ENCODE results near the gene ZER1. TPM values are rescaled to one million over a fixed set of nuclear protein-coding genes. Genes with fewer than 3 reads are reported as not detected.

The ZER1 gene
- total RNA-seq, 2 experiments from 2014 or later, result 16.2 to 18.0 TPM

DNA sequence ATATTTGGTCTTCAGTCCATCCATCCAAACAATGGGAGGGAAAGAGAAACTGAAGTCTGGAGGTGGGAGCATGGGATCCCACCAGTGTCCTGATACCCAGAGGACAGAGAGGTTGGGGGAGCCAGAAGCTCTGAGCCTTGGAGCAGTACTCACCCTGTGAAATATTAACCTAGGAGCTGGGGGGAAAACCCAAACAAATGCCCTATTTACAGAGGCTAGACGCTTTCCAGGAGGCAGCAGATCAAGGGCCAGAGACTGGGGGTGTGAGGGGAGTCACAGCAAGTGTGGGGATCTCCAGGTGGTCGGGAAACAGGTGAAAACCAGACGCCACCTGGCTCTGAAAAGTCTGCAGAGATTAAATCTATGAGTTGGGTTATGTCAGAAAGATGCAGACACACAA is 6.2 kb downstream of the ZER1 start:
- H3K36me3 Mint-ChIP-seq, result no peaks in the 10 kb centered on the region
- peaks cover 12% of the 10 kb centered on the region for H3K4me1 Mint-ChIP-seq (ENCODE audit: low read depth)
- CTCF ChIA-PET, result interaction anchor here (1.1 kb wide), 1 partner anchor 23 kb away, joined by 3 read pairs; no protein-coding TSS in a partner anchor
- DNase-seq, result no peak
- POLR2A ChIA-PET, result no interaction called here
- no peak overlapping the region for H3K27ac Mint-ChIP-seq
- intact Hi-C loops (cut with micrococcal nuclease), result no loop called here
- H3K4me3 Mint-ChIP-seq, result no peak overlapping the region
- no peaks in the 10 kb centered on the region for H3K9me3 Mint-ChIP-seq
- no peaks in the 10 kb centered on the region for H3K27me3 Mint-ChIP-seq

GRCh38 chr9:128764361-128764760 is 7.4 kb downstream of the ZER1 start:
- Mint-ChIP-seq H3K27ac (no peak overlapping the region), H3K36me3 (no peaks in the 10 kb centered on the region), H3K4me1 (ENCODE audit: low read depth) (peaks cover 5% of the 10 kb centered on the region), H3K27me3 (no peaks in the 10 kb centered on the region), H3K9me3 (no peaks in the 10 kb centered on the region), H3K4me3 (no peak overlapping the region)
- peak; percentile 16 for DNase-seq
- POLR2A ChIA-PET, result no interaction called here
- CTCF ChIA-PET, result interaction anchor here (0.8 to 1.1 kb wide), 2 partner anchors 24 to 89 kb away, joined by 3 to 4 read pairs; no protein-coding TSS in a partner anchor
- intact Hi-C loops (cut with micrococcal nuclease), result no loop called here

GRCh38 chr9:128762671-128763449 is 8.9 kb downstream of the ZER1 start:
- H3K9me3 Mint-ChIP-seq, result no peaks in the 10 kb centered on the region
- H3K4me3 Mint-ChIP-seq, result no peak overlapping the region
- intact Hi-C loops (cut with micrococcal nuclease), result no loop called here
- DNase-seq, result no peak
- ChIA-PET CTCF (interaction anchor here (0.9 kb wide), 1 partner anchor 324 kb away, joined by 3 read pairs; no protein-coding TSS in a partner anchor), POLR2A (no interaction called here)
- no peaks in the 10 kb centered on the region for H3K27me3 Mint-ChIP-seq
- no peak overlapping the region for H3K27ac Mint-ChIP-seq
- no peaks in the 10 kb centered on the region for H3K4me1 Mint-ChIP-seq (ENCODE audit: low read depth)
- H3K36me3 Mint-ChIP-seq, result no peaks in the 10 kb centered on the region

DNA sequence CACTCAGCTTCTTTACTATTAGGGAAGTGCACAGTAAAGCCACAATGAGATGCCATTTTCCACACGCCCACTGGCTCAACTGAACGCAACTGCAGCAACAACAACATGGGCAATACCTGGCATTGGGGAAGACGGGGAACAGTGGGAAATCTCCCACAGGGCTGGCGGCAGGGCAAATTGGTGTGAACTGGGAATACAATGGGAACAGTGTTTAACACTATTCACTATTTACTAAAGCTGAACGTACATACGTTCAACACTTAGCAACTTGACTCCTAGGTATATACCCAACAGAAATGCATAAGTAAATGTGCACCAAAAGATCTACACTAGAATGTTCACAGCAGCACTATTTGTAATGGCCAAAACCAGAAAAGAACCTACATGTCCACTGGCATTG is 14.1 kb downstream of the ZER1 start:
- Mint-ChIP-seq H3K4me1 (ENCODE audit: low read depth) (no peaks in the 10 kb centered on the region), H3K27ac (no peak overlapping the region), H3K4me3 (no peak overlapping the region), H3K27me3 (no peaks in the 10 kb centered on the region), H3K9me3 (no peaks in the 10 kb centered on the region), H3K36me3 (no peaks in the 10 kb centered on the region)
- ChIA-PET POLR2A (no interaction called here), CTCF (no interaction called here)
- intact Hi-C loops (cut with micrococcal nuclease), result no loop called here
- DNase-seq, result no peak

GRCh38 chr9:128753627-128754026 is 18.1 kb downstream of the ZER1 start:
- ChIA-PET CTCF (no interaction called here), POLR2A (no interaction called here)
- no peak overlapping the region for H3K27ac Mint-ChIP-seq

DNA sequence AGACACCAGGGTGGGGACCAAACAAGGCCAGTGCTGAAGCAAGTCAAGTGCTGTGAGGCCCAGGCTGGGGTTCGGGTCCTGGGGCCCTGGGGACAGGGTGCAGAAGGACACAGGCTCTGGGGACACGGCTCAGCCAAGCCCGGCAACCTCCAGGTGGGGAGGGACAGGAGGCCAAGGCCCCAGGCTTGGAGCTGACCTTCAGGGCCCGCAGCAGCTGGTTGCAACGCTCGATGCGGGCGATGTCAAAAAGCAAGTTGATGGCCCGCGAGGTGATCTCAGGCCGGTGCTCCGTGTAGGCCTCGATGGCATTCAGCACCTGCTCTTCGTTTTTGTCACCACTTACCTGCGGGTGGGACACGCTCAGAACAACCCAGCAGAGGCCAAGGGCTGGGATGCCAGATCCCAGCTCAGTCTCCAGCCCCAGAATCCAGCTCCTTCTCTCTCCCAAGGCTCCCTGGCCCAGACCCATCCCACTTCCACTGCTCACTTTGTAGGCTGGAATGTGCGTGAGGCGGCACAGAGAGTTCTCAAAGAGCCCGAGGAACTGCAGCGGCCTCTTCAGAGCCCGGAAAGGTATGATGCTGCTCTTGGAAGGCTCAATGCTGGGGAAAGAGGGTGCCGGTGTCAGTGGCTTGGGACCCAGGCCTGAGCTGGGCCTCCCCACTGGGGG is 20.7 kb downstream of the ZER1 start:
- POLR2A ChIA-PET, result no interaction called here
- Mint-ChIP-seq H3K4me1 (ENCODE audit: low read depth) (no peaks in the 10 kb centered on the region), H3K27me3 (no peaks in the 10 kb centered on the region), H3K4me3 (no peak overlapping the region), H3K27ac (no peak overlapping the region), H3K36me3 (peaks cover 2% of the 10 kb centered on the region), H3K9me3 (no peaks in the 10 kb centered on the region)
- CTCF ChIA-PET, result no interaction called here
- intact Hi-C loops (cut with micrococcal nuclease), result no loop called here
- DNase-seq, result no peak

More at GRCh38 chr9:128753627-128754026, 18.1 kb downstream of the ZER1 start:
- H3K4me3 Mint-ChIP-seq, result no peak overlapping the region
- no peaks in the 10 kb centered on the region for H3K4me1 Mint-ChIP-seq (ENCODE audit: low read depth)
- no peak for DNase-seq
- H3K36me3 Mint-ChIP-seq, result peaks cover 2% of the 10 kb centered on the region
- no peaks in the 10 kb centered on the region for H3K9me3 Mint-ChIP-seq
- H3K27me3 Mint-ChIP-seq, result no peaks in the 10 kb centered on the region
- intact Hi-C loops (cut with micrococcal nuclease), result no loop called here

GRCh38 chr9:128747241-128747640 is 24.5 kb downstream of the ZER1 start:
- Mint-ChIP-seq H3K27me3 (no peaks in the 10 kb centered on the region), H3K4me1 (ENCODE audit: low read depth) (no peaks in the 10 kb centered on the region), H3K36me3 (peaks cover 2% of the 10 kb centered on the region), H3K9me3 (no peaks in the 10 kb centered on the region), H3K4me3 (no peak overlapping the region), H3K27ac (no peak overlapping the region)
- POLR2A ChIA-PET, result no interaction called here
- no peak for DNase-seq
- intact Hi-C loops (cut with micrococcal nuclease), result no loop called here
- CTCF ChIA-PET, result no interaction called here

DNA sequence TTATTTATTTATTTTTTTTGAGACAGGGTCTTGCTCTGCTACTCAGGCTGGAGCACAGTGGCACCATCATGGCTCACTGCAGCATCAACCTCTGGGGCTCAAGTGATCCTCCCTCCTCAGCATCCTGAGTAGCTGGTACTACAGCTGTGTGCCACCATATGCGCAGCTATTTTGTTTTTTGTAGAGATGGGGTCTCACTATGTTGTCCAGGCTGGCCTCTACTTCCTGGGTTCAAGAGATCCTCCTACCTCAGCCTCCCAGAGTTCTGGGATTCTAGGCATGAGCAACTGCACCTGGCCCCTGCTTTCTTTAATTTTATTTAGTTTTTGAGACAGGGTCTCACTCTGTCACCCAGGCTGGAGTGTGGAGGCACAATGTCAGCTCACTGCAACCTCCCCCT is 28.3 kb downstream of the ZER1 start:
- Mint-ChIP-seq H3K27ac (no peak overlapping the region), H3K27me3 (no peaks in the 10 kb centered on the region), H3K4me3 (no peak overlapping the region), H3K9me3 (no peaks in the 10 kb centered on the region), H3K36me3 (peaks cover 9% of the 10 kb centered on the region), H3K4me1 (ENCODE audit: low read depth) (no peaks in the 10 kb centered on the region)
- intact Hi-C loops (cut with micrococcal nuclease), result no loop called here
- POLR2A ChIA-PET, result no interaction called here
- CTCF ChIA-PET, result no interaction called here
- no peak for DNase-seq

DNA sequence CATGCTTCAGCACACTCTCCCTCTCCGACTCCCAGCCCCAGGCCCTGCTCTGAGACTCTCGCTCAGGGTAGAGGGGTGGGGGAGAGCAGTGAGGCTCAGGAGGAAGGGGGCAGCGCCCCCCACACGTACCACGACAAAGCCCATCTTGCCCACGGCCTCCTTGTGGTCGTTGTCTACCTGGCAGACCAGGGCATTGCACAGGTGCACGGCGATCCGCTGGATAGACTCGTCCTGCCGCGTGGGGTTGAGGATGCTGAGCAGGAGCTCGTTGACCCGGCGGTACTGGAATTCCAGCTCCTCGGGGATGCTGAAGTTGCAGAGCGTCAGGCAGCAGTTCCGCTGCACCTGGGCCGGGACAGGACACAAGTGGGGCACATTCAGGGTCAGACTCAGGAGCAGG is 29.3 kb downstream of the ZER1 start:
- CTCF ChIA-PET, result no interaction called here
- intact Hi-C loops (cut with micrococcal nuclease), result no loop called here

DNA sequence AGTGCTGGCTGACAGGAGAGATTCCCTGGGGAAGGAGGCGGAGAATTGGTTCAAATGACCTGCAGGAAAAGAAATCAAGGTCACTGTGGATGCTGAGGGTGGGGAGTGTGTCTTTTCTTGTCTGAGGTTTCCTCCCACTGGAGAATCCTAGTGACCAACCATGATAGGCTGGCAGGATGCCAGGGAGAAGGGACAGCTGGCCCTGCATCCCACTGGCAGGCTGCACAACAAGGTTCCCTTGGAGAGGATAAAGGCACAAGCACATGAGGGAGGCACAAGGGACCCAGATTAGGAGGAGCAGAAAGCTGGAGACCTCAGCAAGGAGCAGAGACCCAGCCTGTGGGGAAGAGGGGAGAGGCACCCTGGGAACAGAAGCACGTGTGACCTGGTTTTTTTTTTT is 36.4 kb downstream of the ZER1 start:
- H3K36me3 Mint-ChIP-seq, result peaks cover 12% of the 10 kb centered on the region
- H3K4me3 Mint-ChIP-seq, result no peak overlapping the region
- H3K4me1 Mint-ChIP-seq (ENCODE audit: low read depth), result no peaks in the 10 kb centered on the region
- no peaks in the 10 kb centered on the region for H3K9me3 Mint-ChIP-seq
- intact Hi-C loops (cut with micrococcal nuclease), result no loop called here
- ChIA-PET POLR2A (no interaction called here), CTCF (no interaction called here)
- no peaks in the 10 kb centered on the region for H3K27me3 Mint-ChIP-seq
- no peak overlapping the region for H3K27ac Mint-ChIP-seq
- no peak for DNase-seq

More for the DNA sequence above, 29.3 kb downstream of the ZER1 start:
- POLR2A ChIA-PET, result no interaction called here
- DNase-seq, result no peak
- Mint-ChIP-seq H3K4me3 (no peak overlapping the region), H3K36me3 (peaks cover 11% of the 10 kb centered on the region), H3K27ac (no peak overlapping the region), H3K4me1 (ENCODE audit: low read depth) (no peaks in the 10 kb centered on the region), H3K9me3 (no peaks in the 10 kb centered on the region), H3K27me3 (no peaks in the 10 kb centered on the region)

- H3K4me1 Mint-ChIP-seq (ENCODE audit: low read depth), result no peaks in the 10 kb centered on the region
- CTCF ChIA-PET, result interaction anchor here (1.5 kb wide), 1 partner anchor 9 kb away, joined by 4 read pairs; the partner anchor contains the start of gene ZDHHC12
- POLR2A ChIA-PET, result no interaction called here
- no peaks in the 10 kb centered on the region for H3K9me3 Mint-ChIP-seq
- intact Hi-C loops (cut with micrococcal nuclease), result no loop called here
- H3K4me3 Mint-ChIP-seq, result no peak overlapping the region
- peak; percentile 33 for DNase-seq
- no peak overlapping the region for H3K27ac Mint-ChIP-seq
- no peaks in the 10 kb centered on the region for H3K27me3 Mint-ChIP-seq
- peaks cover 8% of the 10 kb centered on the region for H3K36me3 Mint-ChIP-seq
Observed at GRCh38 chr9:128733256-128733655, 38.5 kb downstream of the ZER1 start.

- POLR2A ChIA-PET, result no interaction called here
- CTCF ChIA-PET, result interaction anchor here (0.6 to 1.5 kb wide), 2 partner anchors 8 to 141 kb away, joined by 4 read pairs; partner anchors contain the start of gene ZDHHC12
- DNase-seq, result no peak
- Mint-ChIP-seq H3K36me3 (peaks cover 7% of the 10 kb centered on the region), H3K27ac (no peak overlapping the region), H3K4me3 (no peak overlapping the region), H3K4me1 (ENCODE audit: low read depth) (no peaks in the 10 kb centered on the region), H3K9me3 (no peaks in the 10 kb centered on the region), H3K27me3 (no peaks in the 10 kb centered on the region)
- intact Hi-C loops (cut with micrococcal nuclease), result no loop called here
Observed at GRCh38 chr9:128732576-128732975, 39.2 kb downstream of the ZER1 start.

DNA sequence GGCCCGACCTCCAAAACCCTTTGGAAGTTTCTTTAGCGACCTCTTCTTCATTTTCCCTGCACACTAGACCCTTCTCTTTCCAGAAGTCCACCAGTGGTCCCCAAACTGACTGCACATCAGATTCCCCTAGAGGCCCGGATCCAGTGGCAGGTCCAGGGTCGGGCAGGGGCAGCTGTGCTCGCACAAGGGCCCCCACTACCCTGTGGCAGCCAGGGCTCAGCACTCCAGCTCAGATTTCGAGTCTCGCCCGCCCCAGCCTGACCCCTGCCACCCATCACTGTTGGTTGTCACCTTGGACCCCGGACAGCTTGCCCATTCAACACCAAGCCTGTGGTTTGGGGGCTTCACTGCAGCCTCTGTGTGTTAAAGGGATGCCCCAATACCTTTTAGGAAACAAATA is 40.0 kb downstream of the ZER1 start:
- Mint-ChIP-seq H3K27ac (no peak overlapping the region), H3K27me3 (no peaks in the 10 kb centered on the region), H3K36me3 (peaks cover 2% of the 10 kb centered on the region), H3K9me3 (no peaks in the 10 kb centered on the region), H3K4me3 (no peak overlapping the region), H3K4me1 (ENCODE audit: low read depth) (no peaks in the 10 kb centered on the region)
- ChIA-PET CTCF (interaction anchor here (0.6 kb wide), 1 partner anchor 142 kb away, joined by 4 read pairs; no protein-coding TSS in a partner anchor), POLR2A (no interaction called here)
- DNase-seq, result no peak
- intact Hi-C loops (cut with micrococcal nuclease), result no loop called here
